ENCODE results near the gene CSNK1G1. TPM values are rescaled to one million over a fixed set of nuclear protein-coding genes. Genes with fewer than 3 reads are reported as not detected.

Gene CSNK1G1
- total RNA-seq, 1 donor from 2014 or later, result 12.8 TPM

GRCh38 chr15:64134345-64134829, 221.6 kb downstream of the CSNK1G1 start:
- Histone ChIP-seq H3K27ac (no peak overlapping the region), H3K9me3 (no peaks in the 10 kb centered on the region), H3K4me3 (no peak overlapping the region), H3K4me1 (no peaks in the 10 kb centered on the region), H3K36me3 (peaks cover 0 to 95% of the 10 kb centered on the region in 2 donors), H3K27me3 (no peaks in the 10 kb centered on the region)
- no peak for DNase-seq (ENCODE audit: extremely low spot score in 2 of 2)
- TF ChIP-seq POLR2AphosphoS5 (IDR thresholded peaks at IDR 0.05; ENCODE audit: insufficient read depth in 1 of 2, low read depth in 1 of 2) (no peak), POLR2A (IDR thresholded peaks at IDR 0.05) (no peak), CTCF (IDR thresholded peaks at IDR 0.05) (no peak)
- intact Hi-C loops (cut with DNase I), result no loop called here

GRCh38 chr15:64133623-64134344, 222.2 kb downstream of the CSNK1G1 start:
- Histone ChIP-seq H3K4me3 (no peak overlapping the region), H3K36me3 (peaks cover 0 to 100% of the 10 kb centered on the region in 2 donors), H3K9me3 (no peaks in the 10 kb centered on the region), H3K27ac (no peak overlapping the region), H3K27me3 (no peaks in the 10 kb centered on the region), H3K4me1 (no peaks in the 10 kb centered on the region)
- intact Hi-C loops (cut with DNase I), result no loop called here
- TF ChIP-seq POLR2AphosphoS5 (IDR thresholded peaks at IDR 0.05; ENCODE audit: insufficient read depth in 1 of 2, low read depth in 1 of 2) (no peak), POLR2A (IDR thresholded peaks at IDR 0.05) (no peak), CTCF (IDR thresholded peaks at IDR 0.05) (no peak)
- no peak for DNase-seq (ENCODE audit: extremely low spot score in 2 of 2)

- no peaks in the 10 kb centered on the region for H3K9me3 ChIP-seq
- DNase-seq (ENCODE audit: extremely low spot score in 2 of 2), result no peak
- no peak overlapping the region for H3K27ac ChIP-seq
- no peaks in the 10 kb centered on the region for H3K27me3 ChIP-seq
- H3K4me3 ChIP-seq, result no peak overlapping the region
- TF ChIP-seq POLR2A (IDR thresholded peaks at IDR 0.05) (no peak), POLR2AphosphoS5 (IDR thresholded peaks at IDR 0.05; ENCODE audit: insufficient read depth in 1 of 2, low read depth in 1 of 2) (no peak), CTCF (IDR thresholded peaks at IDR 0.05) (no peak)
- H3K4me1 ChIP-seq, result no peaks in the 10 kb centered on the region
- H3K36me3 ChIP-seq, result peaks cover 0 to 100% of the 10 kb centered on the region in 2 donors
- intact Hi-C loops (cut with DNase I), result no loop called here
Measured at GRCh38 chr15:64132217-64132616, 223.8 kb downstream of the CSNK1G1 start.

- Histone ChIP-seq H3K36me3 (peaks cover 0 to 100% of the 10 kb centered on the region in 2 donors), H3K9me3 (no peaks in the 10 kb centered on the region), H3K27ac (no peak overlapping the region), H3K4me3 (no peak overlapping the region), H3K27me3 (no peaks in the 10 kb centered on the region), H3K4me1 (no peaks in the 10 kb centered on the region)
- DNase-seq (ENCODE audit: extremely low spot score in 2 of 2), result no peak
- intact Hi-C loops (cut with DNase I), result no loop called here
- TF ChIP-seq POLR2A (IDR thresholded peaks at IDR 0.05) (no peak), CTCF (IDR thresholded peaks at IDR 0.05) (no peak), POLR2AphosphoS5 (IDR thresholded peaks at IDR 0.05; ENCODE audit: insufficient read depth in 1 of 2, low read depth in 1 of 2) (no peak)
Measured at GRCh38 chr15:64131547-64131946, 224.4 kb downstream of the CSNK1G1 start.

GRCh38 chr15:64130159-64130558, 225.8 kb downstream of the CSNK1G1 start:
- Histone ChIP-seq H3K27me3 (no peaks in the 10 kb centered on the region), H3K4me3 (no peak overlapping the region), H3K36me3 (peaks cover 0 to 100% of the 10 kb centered on the region in 2 donors), H3K9me3 (no peaks in the 10 kb centered on the region), H3K27ac (no peak overlapping the region), H3K4me1 (no peaks in the 10 kb centered on the region)
- intact Hi-C loops (cut with DNase I), result no loop called here
- DNase-seq (ENCODE audit: extremely low spot score in 2 of 2), result no peak
- TF ChIP-seq POLR2AphosphoS5 (IDR thresholded peaks at IDR 0.05; ENCODE audit: insufficient read depth in 1 of 2, low read depth in 1 of 2) (no peak), CTCF (IDR thresholded peaks at IDR 0.05) (no peak), POLR2A (IDR thresholded peaks at IDR 0.05) (no peak)
